Upper lobe of left lung (tissue), 4 donors: ENCODE measurements around the gene SRR.
"Not testable (repeated sequence)": the region's sequence is repeated elsewhere in the genome, so short reads cannot be mapped to it uniquely, and the experiment has no call there.

ENCODE experiments used
- CTCF ChIP-seq, 6 experiments: fragments of 450-650 bp in 4 of 6; fragments of 200-600 bp in 2 of 6; sonication (generic) in 2 of 6; IDR thresholded peaks; one replicate each; pipeline ENCODE4 v1.5.1; 2016 to 2019; ENCODE audit warnings: antibody characterized with exemption in 6 of 6
- POLR2A ChIP-seq, 4 donors: fragments of 450-650 bp; IDR thresholded peaks; one replicate each; pipeline ENCODE4 v1.5.1; 2016 to 2017; ENCODE audit warnings: antibody characterized with exemption in 4 of 4, mild to moderate bottlenecking in 2 of 4

GRCh38 chr17:2316916-2317205, 13.1 kb downstream of the SRR start:
- TF ChIP-seq CTCF, POLR2A (IDR thresholded peaks at IDR 0.05): not testable (repeated sequence)
